MM.1S (cell line): Measurements from ENCODE around the gene RPL3.

Experiments used
- CTCF ChIP-seq: fragments of 300-600 bp; sonication (generic); IDR thresholded peaks from 2 replicates; pipeline ENCODE4 v1.5.1; 2016; ENCODE audit warnings: antibody characterized with exemption, low read length, mixed read lengths
- EZH2 ChIP-seq: fragments of 300-600 bp; sonication (generic); optimal IDR thresholded peaks from 2 replicates; pipeline ENCODE3; 2017; ENCODE audit warnings: low read depth, mild to moderate bottlenecking, antibody characterized with exemption, low read length, mixed read lengths

GRCh38 chr22:39318507-39319283 is 728 bp downstream of the RPL3 start:
- TF ChIP-seq CTCF = no peak
- no peak for TF ChIP-seq EZH2
